Activated naive CD4-positive, alpha-beta T cell treated with anti-CD3 and anti-CD28 coated beads, Interleukin-2, amount 50 U/mL, for 24 hours (primary cell): Measurements from ENCODE around the gene DKKL1.

Experiments used
- H3K27ac Mint-ChIP-seq: one replicate; pipeline ENCODE4 v1.8.0; 2021; ENCODE audit warnings: mild to moderate bottlenecking, mixed read lengths
- H3K27me3 Mint-ChIP-seq: one replicate; pipeline ENCODE4 v1.8.0; 2021; ENCODE audit warnings: mixed read lengths
- H3K36me3 Mint-ChIP-seq: one replicate; pipeline ENCODE4 v1.8.0; 2021; ENCODE audit warnings: mixed read lengths
- H3K4me1 Mint-ChIP-seq: one replicate; pipeline ENCODE4 v1.8.0; 2021; ENCODE audit warnings: mixed read lengths
- H3K4me3 Mint-ChIP-seq: one replicate; pipeline ENCODE4 v1.8.0; 2021; ENCODE audit warnings: mild to moderate bottlenecking, mixed read lengths
- H3K9me3 Mint-ChIP-seq: one replicate; pipeline ENCODE4 v1.8.0; 2021; ENCODE audit warnings: mixed read lengths

The DKKL1 gene

GRCh38 chr19:49396738-49397505 lies 33.2 kb downstream of the DKKL1 start:
- peak overlapping the region; percentile 70 for H3K27ac Mint-ChIP-seq
- H3K9me3 Mint-ChIP-seq: no peaks in the 10 kb centered on the region
- no peak overlapping the region for H3K4me3 Mint-ChIP-seq
- peaks cover 24% of the 10 kb centered on the region for H3K4me1 Mint-ChIP-seq
- H3K36me3 Mint-ChIP-seq: no peaks in the 10 kb centered on the region
- H3K27me3 Mint-ChIP-seq: no peaks in the 10 kb centered on the region

DNA sequence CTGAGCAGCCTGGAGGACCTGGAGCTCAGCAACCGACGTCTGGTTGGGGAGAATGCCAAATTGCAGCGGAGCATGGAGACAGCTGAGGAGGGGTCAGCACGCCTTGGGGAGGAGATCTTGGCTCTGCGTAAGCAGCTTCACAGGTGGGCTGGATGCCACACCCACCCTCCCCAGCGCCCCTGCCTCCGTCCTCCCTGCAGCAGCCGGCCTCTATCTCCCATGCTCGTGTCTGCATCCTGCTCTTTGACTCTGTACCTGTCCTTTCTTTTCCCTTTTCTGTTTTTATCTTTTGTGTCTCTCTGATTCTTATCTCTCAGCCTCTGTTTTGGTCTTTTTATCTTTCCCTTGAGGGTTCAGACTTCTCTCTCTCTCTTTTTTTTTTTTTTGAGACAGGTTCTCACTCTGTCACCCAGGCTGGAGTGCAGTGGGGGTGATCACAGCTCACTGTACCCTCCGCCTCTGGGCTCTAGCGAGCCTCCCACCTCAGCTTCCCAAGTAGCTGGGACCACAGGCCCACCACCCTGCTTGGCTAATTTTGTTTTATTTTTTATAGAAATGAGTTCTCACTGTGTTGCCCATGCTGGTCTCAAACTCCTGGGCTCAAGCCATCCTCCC lies 34.4 kb downstream of the DKKL1 start:
- no peaks in the 10 kb centered on the region for H3K27me3 Mint-ChIP-seq
- no peak overlapping the region for H3K4me3 Mint-ChIP-seq
- H3K27ac Mint-ChIP-seq: peak overlapping the region; percentile 60
- H3K9me3 Mint-ChIP-seq: no peaks in the 10 kb centered on the region
- H3K4me1 Mint-ChIP-seq: peaks cover 22% of the 10 kb centered on the region
- H3K36me3 Mint-ChIP-seq: no peaks in the 10 kb centered on the region

DNA sequence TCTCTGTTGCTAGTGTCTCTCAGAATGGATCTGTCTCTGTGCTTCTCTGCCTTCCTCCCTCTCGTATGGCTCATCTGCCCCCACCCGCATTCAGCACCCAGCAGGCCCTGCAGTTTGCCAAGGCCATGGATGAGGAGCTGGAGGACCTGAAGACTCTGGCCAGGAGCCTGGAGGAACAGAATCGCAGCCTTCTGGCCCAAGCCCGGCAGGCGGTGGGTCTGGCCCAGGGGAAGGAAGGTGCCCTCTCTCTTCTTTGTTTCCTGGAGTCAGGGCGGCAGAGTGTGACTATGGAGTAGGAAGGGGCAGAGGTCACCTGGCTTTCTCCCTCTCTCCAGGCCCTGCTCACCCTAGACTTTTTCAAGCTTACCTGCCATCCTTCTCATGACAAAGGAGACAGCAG lies 35.3 kb downstream of the DKKL1 start:
- H3K4me1 Mint-ChIP-seq: peaks cover 22% of the 10 kb centered on the region
- no peak overlapping the region for H3K4me3 Mint-ChIP-seq
- H3K9me3 Mint-ChIP-seq: no peaks in the 10 kb centered on the region
- no peaks in the 10 kb centered on the region for H3K36me3 Mint-ChIP-seq
- H3K27ac Mint-ChIP-seq: peak overlapping the region; percentile 36
- no peaks in the 10 kb centered on the region for H3K27me3 Mint-ChIP-seq

- Mint-ChIP-seq H3K4me3 (no peak overlapping the region), H3K27me3 (no peaks in the 10 kb centered on the region), H3K4me1 (peaks cover 22% of the 10 kb centered on the region), H3K9me3 (no peaks in the 10 kb centered on the region), H3K27ac (no peak overlapping the region), H3K36me3 (no peaks in the 10 kb centered on the region)
Observed at GRCh38 chr19:49400029-49400428, 36.4 kb downstream of the DKKL1 start.

DNA sequence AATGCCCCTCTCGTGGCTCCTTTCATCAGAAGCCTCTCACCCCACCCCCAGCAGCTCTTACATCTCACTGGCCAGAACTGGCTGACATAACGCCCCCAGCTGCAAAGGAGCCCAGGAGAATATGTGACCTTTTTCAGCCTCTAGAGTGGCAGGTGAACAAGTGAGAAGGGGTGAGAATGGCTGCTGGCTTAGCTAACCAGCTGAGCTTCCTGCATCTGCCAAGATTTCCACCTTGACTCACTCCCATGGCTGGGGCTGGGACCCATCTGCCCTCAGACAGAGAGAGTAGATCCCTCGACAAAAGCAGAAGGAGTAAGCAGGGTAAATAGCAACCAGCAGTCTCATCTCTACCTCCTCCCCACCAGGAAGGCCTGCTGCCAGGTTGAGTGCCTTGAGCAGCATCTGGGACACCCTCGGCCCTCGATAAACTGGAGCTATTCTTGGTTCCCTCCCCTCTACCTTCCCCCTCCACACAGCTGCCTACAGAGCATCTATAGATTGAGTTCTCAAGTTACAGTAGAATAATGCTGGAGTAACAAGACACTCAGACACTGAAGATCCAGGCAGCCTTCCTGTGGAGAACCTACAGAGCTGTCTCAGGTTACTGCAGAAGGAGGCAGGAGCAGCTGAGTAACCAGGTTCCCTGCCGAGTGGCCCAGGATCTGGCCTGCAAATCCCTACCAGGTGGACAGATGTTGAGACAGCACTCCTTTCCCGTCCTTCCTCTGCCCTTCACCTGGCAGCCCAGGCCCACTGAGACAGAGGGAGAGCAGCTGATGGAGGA lies 39.9 kb downstream of the DKKL1 start:
- no peaks in the 10 kb centered on the region for H3K27me3 Mint-ChIP-seq
- H3K36me3 Mint-ChIP-seq: no peaks in the 10 kb centered on the region
- H3K9me3 Mint-ChIP-seq: no peaks in the 10 kb centered on the region
- peaks cover 19% of the 10 kb centered on the region for H3K4me1 Mint-ChIP-seq
- no peak overlapping the region for H3K4me3 Mint-ChIP-seq
- peak overlapping the region; percentile 30 for H3K27ac Mint-ChIP-seq

- no peaks in the 10 kb centered on the region for H3K27me3 Mint-ChIP-seq
- H3K4me1 Mint-ChIP-seq: peaks cover 43% of the 10 kb centered on the region
- H3K36me3 Mint-ChIP-seq: no peaks in the 10 kb centered on the region
- H3K4me3 Mint-ChIP-seq: no peak overlapping the region
- no peak overlapping the region for H3K27ac Mint-ChIP-seq
- H3K9me3 Mint-ChIP-seq: no peaks in the 10 kb centered on the region
Observed at GRCh38 chr19:49407079-49407478, 43.4 kb downstream of the DKKL1 start.

- Mint-ChIP-seq H3K36me3 (no peaks in the 10 kb centered on the region), H3K9me3 (no peaks in the 10 kb centered on the region), H3K4me1 (peaks cover 48% of the 10 kb centered on the region), H3K27ac (peak overlapping the region; percentile 26), H3K27me3 (no peaks in the 10 kb centered on the region), H3K4me3 (no peak overlapping the region)
Observed at GRCh38 chr19:49407482-49408015, 43.9 kb downstream of the DKKL1 start.

- H3K27ac Mint-ChIP-seq: peak overlapping the region; percentile 52
- no peaks in the 10 kb centered on the region for H3K27me3 Mint-ChIP-seq
- H3K4me1 Mint-ChIP-seq: peaks cover 49% of the 10 kb centered on the region
- peak overlapping the region; percentile 47 for H3K4me3 Mint-ChIP-seq
- no peaks in the 10 kb centered on the region for H3K9me3 Mint-ChIP-seq
- no peaks in the 10 kb centered on the region for H3K36me3 Mint-ChIP-seq
Observed at GRCh38 chr19:49408816-49409440, 45.3 kb downstream of the DKKL1 start.

GRCh38 chr19:49409441-49410029 lies 45.9 kb downstream of the DKKL1 start:
- H3K27ac Mint-ChIP-seq: peak overlapping the region; percentile 52
- peak overlapping the region; percentile 47 for H3K4me3 Mint-ChIP-seq
- H3K9me3 Mint-ChIP-seq: no peaks in the 10 kb centered on the region
- H3K36me3 Mint-ChIP-seq: no peaks in the 10 kb centered on the region
- H3K4me1 Mint-ChIP-seq: peaks cover 49% of the 10 kb centered on the region
- H3K27me3 Mint-ChIP-seq: no peaks in the 10 kb centered on the region

GRCh38 chr19:49411681-49412326 lies 48.1 kb downstream of the DKKL1 start:
- Mint-ChIP-seq H3K36me3 (no peaks in the 10 kb centered on the region), H3K9me3 (no peaks in the 10 kb centered on the region), H3K4me1 (peaks cover 49% of the 10 kb centered on the region), H3K27me3 (no peaks in the 10 kb centered on the region), H3K4me3 (peak overlapping the region; percentile 4), H3K27ac (no peak overlapping the region)

- H3K27ac Mint-ChIP-seq: no peak overlapping the region
- H3K36me3 Mint-ChIP-seq: no peaks in the 10 kb centered on the region
- H3K9me3 Mint-ChIP-seq: no peaks in the 10 kb centered on the region
- peaks cover 39% of the 10 kb centered on the region for H3K4me1 Mint-ChIP-seq
- H3K4me3 Mint-ChIP-seq: no peak overlapping the region
- H3K27me3 Mint-ChIP-seq: peaks cover 4% of the 10 kb centered on the region
Observed at GRCh38 chr19:49413348-49413747, 49.7 kb downstream of the DKKL1 start.

GRCh38 chr19:49414256-49414655 lies 50.6 kb downstream of the DKKL1 start:
- Mint-ChIP-seq H3K27ac (no peak overlapping the region), H3K9me3 (no peaks in the 10 kb centered on the region)

DNA sequence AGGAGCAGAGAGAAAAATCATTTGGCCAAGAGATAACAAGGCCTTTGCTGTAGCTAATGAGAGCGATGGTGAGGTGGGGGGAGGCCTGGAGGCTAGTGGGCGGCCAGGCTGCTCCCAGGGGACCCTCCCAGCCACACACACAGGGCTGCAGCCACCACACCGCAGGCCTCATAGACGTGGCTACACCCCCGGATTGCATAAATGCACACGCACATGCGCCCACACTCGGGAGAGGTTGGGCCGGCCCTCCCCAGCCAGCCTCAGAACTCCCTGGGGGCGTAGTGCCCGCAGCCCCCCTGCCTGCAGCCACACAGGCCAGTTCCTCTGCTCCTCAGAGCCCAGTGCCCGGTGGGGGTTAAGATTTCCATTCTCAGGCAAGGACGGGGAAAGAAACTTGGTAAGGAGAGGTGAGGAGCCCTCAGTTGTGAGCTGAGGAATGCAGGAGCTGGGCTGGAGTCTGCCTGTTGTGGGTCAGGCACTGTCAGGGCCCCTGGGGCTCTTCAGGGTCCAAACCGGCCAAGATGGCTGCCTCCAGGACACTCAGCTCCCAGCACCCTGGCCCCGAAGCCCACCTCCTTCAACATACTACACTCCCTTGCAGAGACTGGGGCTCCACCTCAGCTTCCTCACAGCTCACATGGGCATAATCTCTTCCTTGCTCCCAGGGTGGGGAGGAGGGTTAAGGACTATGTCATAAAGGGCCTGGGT lies 51.6 kb downstream of the DKKL1 start:
- peak overlapping the region; percentile 52 for H3K27ac Mint-ChIP-seq
- peaks cover 17% of the 10 kb centered on the region for H3K27me3 Mint-ChIP-seq

More at GRCh38 chr19:49414256-49414655, 50.6 kb downstream of the DKKL1 start:
- H3K27me3 Mint-ChIP-seq: peaks cover 8% of the 10 kb centered on the region
- no peaks in the 10 kb centered on the region for H3K36me3 Mint-ChIP-seq
- no peak overlapping the region for H3K4me3 Mint-ChIP-seq
- peaks cover 30% of the 10 kb centered on the region for H3K4me1 Mint-ChIP-seq

GRCh38 chr19:49415810-49416200 lies 52.1 kb downstream of the DKKL1 start:
- H3K4me3 Mint-ChIP-seq: no peak overlapping the region
- H3K27ac Mint-ChIP-seq: peak overlapping the region; percentile 52
- peaks cover 20% of the 10 kb centered on the region for H3K27me3 Mint-ChIP-seq
- H3K9me3 Mint-ChIP-seq: no peaks in the 10 kb centered on the region
- H3K36me3 Mint-ChIP-seq: no peaks in the 10 kb centered on the region
- peaks cover 19% of the 10 kb centered on the region for H3K4me1 Mint-ChIP-seq

More for the DNA sequence above, 51.6 kb downstream of the DKKL1 start:
- Mint-ChIP-seq H3K36me3 (no peaks in the 10 kb centered on the region), H3K4me1 (peaks cover 20% of the 10 kb centered on the region), H3K4me3 (no peak overlapping the region), H3K9me3 (no peaks in the 10 kb centered on the region)
